IPS DF 19.7 (cell line): ENCODE results near the gene SFXN4.
A peak's percentile ranks its signal among the peaks of the same experiment; 100 is the strongest.

ENCODE experiments used
- DNase-seq: peaks from one replicate; pipeline ENCODE4 v3.0.0-alpha.2; 2013; ENCODE audit warnings: low read depth, low spot score

The SFXN4 gene

GRCh38 chr10:119165171-119166117 is at the start of gene SFXN4:
TSS of gene SFXN4 (minus strand) at chr10:119165714. CDS start at chr10:119165647, 67 bp downstream.
- no peak for DNase-seq

- DNase-seq, result no peak
Measured at GRCh38 chr10:119211625-119212441, 46.3 kb upstream of the SFXN4 start.

- no peak for DNase-seq
Measured at GRCh38 chr10:119211176-119211575, 45.7 kb upstream of the SFXN4 start.

GRCh38 chr10:119210633-119211032 is 45.1 kb upstream of the SFXN4 start:
- no peak for DNase-seq

GRCh38 chr10:119209736-119210355 is 44.3 kb upstream of the SFXN4 start:
- DNase-seq, result no peak

GRCh38 chr10:119209035-119209735 is 43.7 kb upstream of the SFXN4 start:
- no peak for DNase-seq

- no peak for DNase-seq
Measured at GRCh38 chr10:119208553-119208940, 43.0 kb upstream of the SFXN4 start.

- DNase-seq, result no peak
Measured at GRCh38 chr10:119207713-119208552, 42.4 kb upstream of the SFXN4 start.

GRCh38 chr10:119207366-119207666 is 41.8 kb upstream of the SFXN4 start, which contains the start of gene GRK5:
TSS of gene GRK5 (plus strand) at chr10:119207571. CDS start at chr10:119207918, 347 bp downstream.
- peak; percentile 48 for DNase-seq

- DNase-seq, result no peak
Measured at GRCh38 chr10:119206603-119207365, 41.3 kb upstream of the SFXN4 start.

GRCh38 chr10:119205894-119206602 is 40.5 kb upstream of the SFXN4 start:
- no peak for DNase-seq

- no peak for DNase-seq
Measured at GRCh38 chr10:119203006-119203405, 37.5 kb upstream of the SFXN4 start.

GRCh38 chr10:119201233-119201632 is 35.7 kb upstream of the SFXN4 start:
- no peak for DNase-seq

- DNase-seq, result peak; percentile 60
Measured at GRCh38 chr10:119199231-119199992, 33.9 kb upstream of the SFXN4 start.

GRCh38 chr10:119198438-119198837 is 32.9 kb upstream of the SFXN4 start:
- no peak for DNase-seq

- no peak for DNase-seq
Measured at GRCh38 chr10:119197921-119198320, 32.4 kb upstream of the SFXN4 start.

- no peak for DNase-seq
Measured at GRCh38 chr10:119191881-119192280, 26.4 kb upstream of the SFXN4 start.
